ENCODE data around the gene ACTA1.

- no peak for TF ChIP-seq CTCF (IDR thresholded peaks at IDR 0.05)
- no peak for TF ChIP-seq POLR2AphosphoS5 (IDR thresholded peaks at IDR 0.05)
Observed at GRCh38 chr1:229438021-229438420, 4.1 kb upstream of the ACTA1 start.
